ENCODE measurements around the gene DCP1A. TPM values are rescaled to one million over a fixed set of nuclear protein-coding genes. Genes with fewer than 3 reads are reported as not detected.
"Not testable (repeated sequence)": the region's sequence is repeated elsewhere in the genome, so short reads cannot be mapped to it uniquely, and the experiment has no call there.

The DCP1A gene
- total RNA-seq, 2 experiments from 2014 or later = 29.9 to 32.0 TPM

DNA sequence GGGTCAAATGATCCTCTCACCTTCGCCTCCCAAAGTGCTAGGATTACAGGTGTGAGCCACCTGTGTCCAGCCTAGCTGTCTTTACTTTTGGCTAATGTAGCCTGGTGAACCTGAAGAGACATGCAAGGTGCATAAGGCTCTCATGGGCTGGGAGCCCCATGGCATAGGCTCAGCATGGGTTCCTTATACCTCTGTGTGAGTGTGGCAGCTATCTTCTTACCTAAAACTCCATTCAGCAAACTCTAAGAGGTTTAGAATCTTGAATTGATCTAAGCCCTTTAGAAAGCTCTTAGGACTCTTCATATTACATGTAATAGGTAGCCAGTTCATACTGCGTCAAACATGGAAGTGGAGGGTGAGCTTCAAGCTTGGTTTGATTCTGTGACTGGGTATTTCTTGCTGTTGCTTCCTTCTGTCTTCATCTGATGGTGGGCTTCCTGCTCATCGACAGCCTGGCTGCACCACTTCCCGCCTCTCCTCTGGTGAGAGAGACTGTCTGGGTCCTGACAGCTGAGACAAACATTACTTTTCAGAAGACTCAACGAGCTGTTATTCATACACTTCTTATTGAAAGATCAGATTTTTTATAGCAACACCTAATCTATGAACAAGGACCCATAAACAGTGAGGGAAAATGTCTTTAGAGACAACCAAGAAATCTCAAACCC, 72.3 kb downstream of the DCP1A start:
- Mint-ChIP-seq H3K4me3 (no peak overlapping the region), H3K27me3 (no peaks in the 10 kb centered on the region), H3K36me3 (ENCODE audit: low read depth) (no peaks in the 10 kb centered on the region), H3K27ac (peak overlapping the region; percentile 74), H3K4me1 (ENCODE audit: low read depth) (peaks cover 13% of the 10 kb centered on the region), H3K9me3 (no peaks in the 10 kb centered on the region)
- ChIA-PET CTCF (interaction anchor here (0.7 to 2.9 kb wide), 5 partner anchors 11 to 55 kb away, joined by 3 to 9 read pairs (median 5); no protein-coding TSS in a partner anchor), POLR2A (interaction anchor here (1.0 to 1.7 kb wide), 2 partner anchors 19 to 68 kb away, joined by 3 read pairs; partner anchors contain the start of gene TKT)
- TF ChIP-seq, protein P1, sequence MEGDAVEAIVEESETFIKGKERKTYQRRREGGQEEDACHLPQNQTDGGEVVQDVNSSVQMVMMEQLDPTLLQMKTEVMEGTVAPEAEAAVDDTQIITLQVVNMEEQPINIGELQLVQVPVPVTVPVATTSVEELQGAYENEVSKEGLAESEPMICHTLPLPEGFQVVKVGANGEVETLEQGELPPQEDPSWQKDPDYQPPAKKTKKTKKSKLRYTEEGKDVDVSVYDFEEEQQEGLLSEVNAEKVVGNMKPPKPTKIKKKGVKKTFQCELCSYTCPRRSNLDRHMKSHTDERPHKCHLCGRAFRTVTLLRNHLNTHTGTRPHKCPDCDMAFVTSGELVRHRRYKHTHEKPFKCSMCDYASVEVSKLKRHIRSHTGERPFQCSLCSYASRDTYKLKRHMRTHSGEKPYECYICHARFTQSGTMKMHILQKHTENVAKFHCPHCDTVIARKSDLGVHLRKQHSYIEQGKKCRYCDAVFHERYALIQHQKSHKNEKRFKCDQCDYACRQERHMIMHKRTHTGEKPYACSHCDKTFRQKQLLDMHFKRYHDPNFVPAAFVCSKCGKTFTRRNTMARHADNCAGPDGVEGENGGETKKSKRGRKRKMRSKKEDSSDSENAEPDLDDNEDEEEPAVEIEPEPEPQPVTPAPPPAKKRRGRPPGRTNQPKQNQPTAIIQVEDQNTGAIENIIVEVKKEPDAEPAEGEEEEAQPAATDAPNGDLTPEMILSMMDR (IDR thresholded peaks at IDR 0.05) = no peak
- ATAC-seq (peak; percentile 83), DNase-seq (peak; percentile 44)
- intact Hi-C loops (cut with micrococcal nuclease) = no loop called here

GRCh38 chr3:53273146-53273670, 74.1 kb downstream of the DCP1A start:
- Mint-ChIP-seq H3K4me1 (ENCODE audit: low read depth) (peaks cover 16% of the 10 kb centered on the region), H3K27me3 (no peaks in the 10 kb centered on the region), H3K36me3 (ENCODE audit: low read depth) (no peaks in the 10 kb centered on the region), H3K4me3 (no peak overlapping the region), H3K9me3 (no peaks in the 10 kb centered on the region), H3K27ac (no peak overlapping the region)
- TF ChIP-seq, protein P1 (IDR thresholded peaks at IDR 0.05) = no peak
- DNase-seq (no peak), ATAC-seq (no peak)
- CTCF ChIA-PET = interaction anchor here (0.6 to 2.9 kb wide), 3 partner anchors 13 to 34 kb away, joined by 3 to 9 read pairs (median 4); no protein-coding TSS in a partner anchor
- intact Hi-C loops (cut with micrococcal nuclease) = no loop called here
- POLR2A ChIA-PET = interaction anchor here (1.1 kb wide), 1 partner anchor 12 kb away, joined by 4 read pairs; no protein-coding TSS in a partner anchor

DNA sequence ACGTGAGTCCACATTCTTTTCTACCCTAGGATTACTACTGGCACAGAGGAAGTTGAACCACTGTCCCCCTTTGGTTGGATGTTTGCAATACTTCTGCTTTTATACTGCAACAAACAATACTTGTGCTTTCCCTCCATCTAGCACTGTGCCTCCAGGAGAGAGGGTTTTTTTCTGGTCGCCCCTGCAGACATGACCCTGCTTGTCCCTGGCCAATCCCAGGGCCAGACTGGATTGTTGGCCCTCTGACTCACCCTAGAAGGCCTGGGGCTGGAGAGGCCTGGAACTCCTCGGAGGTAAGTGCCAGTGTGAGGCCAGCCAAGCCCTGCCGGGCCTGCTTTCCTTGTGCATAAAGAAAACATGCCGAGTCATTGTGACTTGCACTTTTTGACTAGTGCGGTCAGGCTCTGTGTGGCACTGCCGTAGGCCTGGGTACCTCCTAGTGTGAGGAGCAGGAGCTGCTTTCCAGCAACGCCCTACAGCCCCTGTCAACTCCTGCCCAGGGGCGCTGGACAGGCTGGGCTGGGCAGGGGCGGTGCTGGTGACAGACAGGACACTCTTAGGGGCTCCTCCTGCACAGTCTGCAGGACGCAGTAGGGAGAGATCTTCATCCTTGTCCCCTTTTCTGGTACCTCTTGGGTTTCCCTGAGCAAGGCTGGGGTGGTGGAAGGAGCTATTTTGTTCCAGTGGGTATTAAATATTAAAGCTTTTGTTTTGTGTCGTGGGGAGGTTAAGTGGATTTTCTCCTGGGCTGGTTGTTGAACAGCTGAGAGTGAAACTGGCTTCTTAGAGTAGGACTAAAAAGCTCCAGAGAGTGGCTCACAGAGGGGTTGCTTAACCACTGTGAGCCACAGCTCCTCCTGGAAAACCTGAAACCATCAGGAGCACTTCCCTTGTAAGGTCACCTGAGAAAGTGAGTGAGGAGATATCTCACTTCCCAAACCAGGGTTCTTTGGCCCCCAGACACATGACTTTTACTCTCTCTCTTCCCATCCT, 77.2 kb downstream of the DCP1A start:
- ChIA-PET CTCF (interaction anchor here (1.1 kb wide), 1 partner anchor 16 kb away, joined by 4 read pairs; no protein-coding TSS in a partner anchor), POLR2A (interaction anchor here (1.0 kb wide), 1 partner anchor 8 kb away, joined by 3 read pairs; no protein-coding TSS in a partner anchor)
- peak; percentile 68 for ATAC-seq
- Mint-ChIP-seq H3K4me3 (no peak overlapping the region), H3K4me1 (ENCODE audit: low read depth) (peaks cover 12% of the 10 kb centered on the region), H3K27ac (peak overlapping the region; percentile 18), H3K9me3 (no peaks in the 10 kb centered on the region), H3K36me3 (ENCODE audit: low read depth) (no peaks in the 10 kb centered on the region), H3K27me3 (no peaks in the 10 kb centered on the region)
- intact Hi-C loops (cut with micrococcal nuclease) = no loop called here
- TF ChIP-seq, protein P1 (IDR thresholded peaks at IDR 0.05) = no peak
- DNase-seq = peak; percentile 16

GRCh38 chr3:53269193-53269592, 78.2 kb downstream of the DCP1A start:
- POLR2A ChIA-PET; ATAC-seq; DNase-seq; H3K27ac Mint-ChIP-seq; H3K4me1 Mint-ChIP-seq (ENCODE audit: low read depth); intact Hi-C loops (cut with micrococcal nuclease); H3K36me3 Mint-ChIP-seq (ENCODE audit: low read depth); CTCF ChIA-PET; H3K9me3 Mint-ChIP-seq; H3K27me3 Mint-ChIP-seq; H3K4me3 Mint-ChIP-seq: not testable (repeated sequence)

GRCh38 chr3:53267766-53268165, 79.6 kb downstream of the DCP1A start:
- ATAC-seq = no peak
- no peaks in the 10 kb centered on the region for H3K36me3 Mint-ChIP-seq (ENCODE audit: low read depth)
- no peak overlapping the region for H3K4me3 Mint-ChIP-seq
- TF ChIP-seq, protein P1 (IDR thresholded peaks at IDR 0.05) = no peak
- H3K4me1 Mint-ChIP-seq (ENCODE audit: low read depth) = peaks cover 9% of the 10 kb centered on the region
- no peaks in the 10 kb centered on the region for H3K9me3 Mint-ChIP-seq
- no peak overlapping the region for H3K27ac Mint-ChIP-seq
- POLR2A ChIA-PET = no interaction called here
- no peak for DNase-seq
- intact Hi-C loops (cut with micrococcal nuclease) = no loop called here
- no peaks in the 10 kb centered on the region for H3K27me3 Mint-ChIP-seq
- CTCF ChIA-PET = no interaction called here
